H9 (cell line): ENCODE measurements around the gene EP300. TPM values are rescaled to one million over a fixed set of nuclear protein-coding genes. Genes with fewer than 3 reads are reported as not detected.

Source experiments
- DNase-seq: peaks from one replicate; pipeline ENCODE4 v3.0.0-alpha.2; 2017
- H2AFZ ChIP-seq: one replicate; pipeline ENCODE4 v1.6.1; 2013; ENCODE audit warnings: mild to moderate bottlenecking, low read length, control low read depth, moderate library complexity
- H2AK5ac ChIP-seq: 2 replicates; pipeline ENCODE4 v1.6.1; 2013; ENCODE audit warnings: low read length, control low read depth, mixed read lengths; ENCODE audit not compliant: insufficient read length
- H2BK120ac ChIP-seq: one replicate; pipeline ENCODE4 v1.6.1; 2013; ENCODE audit warnings: low read depth, mild to moderate bottlenecking, low read length, control low read depth, inconsistent platforms; ENCODE audit not compliant: poor library complexity, severe bottlenecking
- H2BK12ac ChIP-seq: 2 replicates; pipeline ENCODE4 v1.6.1; 2013; ENCODE audit warnings: low read length, control low read depth, mixed read lengths, low read depth; ENCODE audit not compliant: insufficient read length
- H2BK15ac ChIP-seq: 2 replicates; pipeline ENCODE4 v1.6.1; 2013; ENCODE audit warnings: low read depth, low read length, control low read depth
- H2BK20ac ChIP-seq: one replicate; pipeline ENCODE4 v1.6.1; 2013; ENCODE audit warnings: low read depth, mild to moderate bottlenecking, low read length, control low read depth, inconsistent platforms; ENCODE audit not compliant: poor library complexity, severe bottlenecking
- H2BK5ac ChIP-seq: 2 replicates; pipeline ENCODE4 v1.6.1; 2013; ENCODE audit warnings: low read length, control low read depth, mixed read lengths; ENCODE audit not compliant: insufficient read length
- H3K14ac ChIP-seq: 2 replicates; pipeline ENCODE4 v1.6.1; 2013; ENCODE audit warnings: low read length, control low read depth; ENCODE audit not compliant: insufficient read depth
- H3K18ac ChIP-seq: 2 replicates; pipeline ENCODE4 v1.6.1; 2013; ENCODE audit warnings: low read depth, mild to moderate bottlenecking, mixed read lengths, low read length, control low read depth; ENCODE audit not compliant: insufficient read length
- H3K23ac ChIP-seq: 2 replicates; pipeline ENCODE4 v1.6.1; 2013; ENCODE audit warnings: low read length, control low read depth, mixed read lengths, low read depth; ENCODE audit not compliant: insufficient read length
- H3K23me2 ChIP-seq: 2 replicates; pipeline ENCODE4 v1.6.1; 2013; ENCODE audit warnings: low read depth, mild to moderate bottlenecking, mixed read lengths, low read length, control low read depth; ENCODE audit not compliant: insufficient read length, poor library complexity, severe bottlenecking
- H3K27ac ChIP-seq: 2 replicates; pipeline ENCODE4 v1.5.1; 2013; ENCODE audit warnings: low read length, control low read depth, mixed read lengths, low read depth; ENCODE audit not compliant: insufficient read length
- H3K27me3 ChIP-seq: 2 replicates; pipeline ENCODE4 v1.6.1; 2013; ENCODE audit warnings: low read length, control low read depth, inconsistent platforms; ENCODE audit not compliant: insufficient read depth
- H3K4ac ChIP-seq: 2 replicates; pipeline ENCODE4 v1.6.1; 2013; ENCODE audit warnings: low read depth, mild to moderate bottlenecking, control low read depth, inconsistent platforms, low read length, moderate library complexity
- H3K4me1 ChIP-seq: 2 replicates; pipeline ENCODE4 v1.6.1; 2013; ENCODE audit warnings: low read length, control low read depth, inconsistent platforms; ENCODE audit not compliant: insufficient read depth
- H3K4me2 ChIP-seq: 2 replicates; pipeline ENCODE4 v1.6.1; 2013; ENCODE audit warnings: low read length, control low read depth, mixed read lengths; ENCODE audit not compliant: insufficient read length, insufficient read depth
- H3K56ac ChIP-seq: 2 replicates; pipeline ENCODE4 v1.6.1; 2013; ENCODE audit warnings: low read depth, mild to moderate bottlenecking, mixed read lengths, low read length, control low read depth; ENCODE audit not compliant: insufficient read length
- H3K79me1 ChIP-seq: 2 replicates; pipeline ENCODE4 v1.6.1; 2013; ENCODE audit warnings: low read depth, mild to moderate bottlenecking, moderate library complexity, low read length, control low read depth, inconsistent platforms; ENCODE audit not compliant: insufficient read depth, poor library complexity, severe bottlenecking
- H3K79me2 ChIP-seq: 2 replicates; pipeline ENCODE4 v1.6.1; 2013; ENCODE audit warnings: low read length, control low read depth, inconsistent platforms; ENCODE audit not compliant: insufficient read depth
- H3K9ac ChIP-seq: 2 replicates; pipeline ENCODE4 v1.6.1; 2013; ENCODE audit warnings: low read length, control low read depth, mixed read lengths; ENCODE audit not compliant: insufficient read length; ENCODE audit errors: extremely low read depth
- H3K9me3 ChIP-seq: one replicate; pipeline ENCODE4 v1.6.1; 2013; ENCODE audit warnings: low read depth, low read length, inconsistent platforms; ENCODE audit not compliant: control insufficient read depth
- H3T11ph ChIP-seq: one replicate; pipeline ENCODE4 v1.6.1; 2013; ENCODE audit warnings: mild to moderate bottlenecking, low read length, control low read depth, inconsistent platforms
- H4K20me1 ChIP-seq: one replicate; pipeline ENCODE4 v1.6.1; 2013; ENCODE audit not compliant: control insufficient read depth, insufficient read length, insufficient read depth
- H4K5ac ChIP-seq: 2 replicates; pipeline ENCODE4 v1.6.1; 2013; ENCODE audit warnings: low read depth, mild to moderate bottlenecking, mixed read lengths, low read length, control low read depth; ENCODE audit not compliant: insufficient read length
- H4K8ac ChIP-seq: replicated peaks from 2 replicates; pipeline ENCODE4 v1.6.1; 2013; ENCODE audit warnings: low read length, control low read depth, mixed read lengths, low read depth; ENCODE audit not compliant: insufficient read length
- H4K91ac ChIP-seq: 2 replicates; pipeline ENCODE4 v1.6.1; 2013; ENCODE audit warnings: low read depth, mild to moderate bottlenecking, moderate library complexity, mixed read lengths, low read length, control low read depth; ENCODE audit not compliant: insufficient read length
- H3K27ac Mint-ChIP-seq, 3 experiments: 2 replicates in 2 of 3; 3 replicates in 1 of 3; pipeline ENCODE4 v1.8.0; 2020 to 2021; ENCODE audit warnings: mixed read lengths in 3 of 3, mild to moderate bottlenecking in 1 of 3, moderate library complexity in 1 of 3
- H3K27me3 Mint-ChIP-seq: 2 replicates; pipeline ENCODE4 v1.8.0; 2021; ENCODE audit warnings: low read depth, mild to moderate bottlenecking, moderate library complexity, mixed read lengths
- H3K36me3 Mint-ChIP-seq, 3 experiments: 2 replicates in 2 of 3; 3 replicates in 1 of 3; pipeline ENCODE4 v1.8.0; 2020 to 2021; ENCODE audit warnings: low read depth in 3 of 3, mixed read lengths in 3 of 3; ENCODE audit not compliant: insufficient read depth in 1 of 3
- H3K4me1 Mint-ChIP-seq, 2 experiments: 2 replicates each; pipeline ENCODE4 v1.8.0; 2020; ENCODE audit warnings: mixed read lengths in 2 of 2
- H3K4me3 Mint-ChIP-seq, 2 experiments: 2 replicates in 1 of 2; 3 replicates in 1 of 2; pipeline ENCODE4 v1.8.0; 2020 to 2021; ENCODE audit warnings: mild to moderate bottlenecking in 2 of 2, mixed read lengths in 2 of 2, moderate library complexity in 1 of 2
- H3K9me3 Mint-ChIP-seq, 2 experiments: 2 replicates in 1 of 2; 3 replicates in 1 of 2; pipeline ENCODE4 v1.8.0; 2020; ENCODE audit warnings: mild to moderate bottlenecking in 2 of 2, mixed read lengths in 2 of 2, moderate library complexity in 1 of 2
- WGBS: extraction: QIAGEN DNeasy Blood & Tissue Kit; methylation state at CpG from one replicate; pipeline ENCODE4 v1.1.7; 2013; ENCODE audit warnings: missing lambda C conversion rate, low lambda C conversion rate, mixed read lengths; ENCODE audit not compliant: insufficient read length; ENCODE audit errors: extremely low coverage; 5-methylcytosine and 5-hydroxymethylcytosine counted together
- total RNA-seq: library from RNA; stranded (reverse); gene quantifications from 2 replicates; pipeline ENCODE4 v1.2.1, GENCODE V29; 2021
- TF ChIP-seq, protein P1 (sequence below): fragments of 200-600 bp; sonication (generic); conservative IDR thresholded peaks from 3 replicates; pipeline ENCODE4 v1.8.0; 2021; ENCODE audit warnings: antibody characterized with exemption, mild to moderate bottlenecking

EP300 gene
- total RNA-seq, 1 experiment from 2014 or later = 136 TPM

- peak; percentile 84 for DNase-seq
- H2BK20ac ChIP-seq = no peak overlapping the region
- no peaks in the 10 kb centered on the region for H3K9me3 ChIP-seq
- no peak overlapping the region for H3T11ph ChIP-seq
- H3K4me1 ChIP-seq = peaks cover 3% of the 10 kb centered on the region; the same call in 1 of the 2 replicates
- H2AFZ ChIP-seq = no peak overlapping the region
- peaks cover 15 to 17% of the 10 kb centered on the region in 2 experiments for H3K4me1 Mint-ChIP-seq
- H2BK120ac ChIP-seq = peak overlapping the region; percentile 1
- H3K4ac ChIP-seq = no peak overlapping the region
- H2BK15ac ChIP-seq = no peak overlapping the region
- H2BK12ac ChIP-seq = no peak overlapping the region
- no peaks in the 10 kb centered on the region for H3K79me2 ChIP-seq
- H4K8ac ChIP-seq = no peak overlapping the region
- H3K27me3 Mint-ChIP-seq = peaks cover 2% of the 10 kb centered on the region; the same call in 1 of the 2 replicates
- no peaks in the 10 kb centered on the region for H3K27me3 ChIP-seq
- H4K91ac ChIP-seq = no peak overlapping the region
- H3K9me3 Mint-ChIP-seq = no peaks in the 10 kb centered on the region
- TF ChIP-seq, protein P1, sequence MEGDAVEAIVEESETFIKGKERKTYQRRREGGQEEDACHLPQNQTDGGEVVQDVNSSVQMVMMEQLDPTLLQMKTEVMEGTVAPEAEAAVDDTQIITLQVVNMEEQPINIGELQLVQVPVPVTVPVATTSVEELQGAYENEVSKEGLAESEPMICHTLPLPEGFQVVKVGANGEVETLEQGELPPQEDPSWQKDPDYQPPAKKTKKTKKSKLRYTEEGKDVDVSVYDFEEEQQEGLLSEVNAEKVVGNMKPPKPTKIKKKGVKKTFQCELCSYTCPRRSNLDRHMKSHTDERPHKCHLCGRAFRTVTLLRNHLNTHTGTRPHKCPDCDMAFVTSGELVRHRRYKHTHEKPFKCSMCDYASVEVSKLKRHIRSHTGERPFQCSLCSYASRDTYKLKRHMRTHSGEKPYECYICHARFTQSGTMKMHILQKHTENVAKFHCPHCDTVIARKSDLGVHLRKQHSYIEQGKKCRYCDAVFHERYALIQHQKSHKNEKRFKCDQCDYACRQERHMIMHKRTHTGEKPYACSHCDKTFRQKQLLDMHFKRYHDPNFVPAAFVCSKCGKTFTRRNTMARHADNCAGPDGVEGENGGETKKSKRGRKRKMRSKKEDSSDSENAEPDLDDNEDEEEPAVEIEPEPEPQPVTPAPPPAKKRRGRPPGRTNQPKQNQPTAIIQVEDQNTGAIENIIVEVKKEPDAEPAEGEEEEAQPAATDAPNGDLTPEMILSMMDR = no peak
- H2BK5ac ChIP-seq = no peak overlapping the region
- no peak overlapping the region for H3K23ac ChIP-seq
- no peak overlapping the region for H4K5ac ChIP-seq
- no peaks in the 10 kb centered on the region for H4K20me1 ChIP-seq
- H3K79me1 ChIP-seq = no peaks in the 10 kb centered on the region
- peaks cover 4 to 17% (median 9%) of the 10 kb centered on the region in 3 experiments; a peak in 6 of 7 replicates for H3K36me3 Mint-ChIP-seq
- H3K4me3 Mint-ChIP-seq = peak overlapping the region in 1 of 2 experiments; percentile 38; a peak in 2 of 5 replicates
- H2AK5ac ChIP-seq = no peak overlapping the region
- no peak overlapping the region for H3K14ac ChIP-seq
- peak overlapping the region in 2 of 3 experiments; percentile 68 to 94; a peak in 5 of 7 replicates for H3K27ac Mint-ChIP-seq
- H3K18ac ChIP-seq = no peak overlapping the region
- no peaks in the 10 kb centered on the region for H3K23me2 ChIP-seq
- no peak overlapping the region for H3K4me2 ChIP-seq
- H3K27ac ChIP-seq = peak overlapping the region; percentile 47
- WGBS = no CpG with 5 or more reads among the region's 3 CpGs
- H3K9ac ChIP-seq = no peak overlapping the region
- H3K56ac ChIP-seq = no peak overlapping the region
Measured at GRCh38 chr22:41184679-41185078, 92.3 kb downstream of the EP300 start.
